ENCODE data around the gene PCDHGA5.

DNA sequence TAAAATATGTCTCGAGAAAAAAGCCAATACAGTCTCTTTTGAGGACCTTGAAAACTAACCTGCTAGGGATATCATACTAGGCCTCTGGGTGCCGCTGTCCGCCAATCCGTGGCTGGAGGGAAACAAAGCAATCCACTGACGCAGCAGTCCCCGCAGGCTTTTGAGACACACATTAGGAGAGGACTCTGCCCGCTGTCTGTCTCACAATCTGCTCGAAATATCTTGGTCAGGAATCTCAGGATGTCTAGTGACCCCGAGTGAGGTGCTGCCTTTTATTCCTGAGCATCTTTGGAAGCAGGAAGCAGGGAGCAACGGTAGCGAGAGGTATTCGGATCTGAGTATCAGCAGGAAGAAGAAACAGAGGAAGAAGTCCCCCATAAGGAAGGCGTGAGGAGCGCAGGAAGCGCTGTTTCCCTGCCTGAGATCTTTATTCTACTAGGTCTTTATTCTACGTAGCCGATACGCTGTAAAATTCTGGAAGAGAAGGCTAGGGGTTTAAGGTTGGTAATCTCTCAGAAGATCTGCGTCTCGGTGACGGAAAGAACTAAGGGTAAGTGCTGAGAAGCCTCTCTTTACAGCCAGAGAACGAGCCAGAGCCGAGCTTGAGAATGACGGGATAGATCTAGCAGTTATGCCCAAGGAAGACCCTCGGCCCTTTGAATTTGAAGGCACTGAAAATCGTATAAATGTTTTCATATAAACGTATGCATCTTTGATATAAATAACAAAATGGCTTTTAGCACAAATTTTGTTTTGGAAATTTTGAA, 37.7 kb upstream of the PCDHGA5 start:
- TF ChIP-seq CTCF (IDR thresholded peaks at IDR 0.05; ENCODE audit: low read depth, low read length) (peak; percentile 68), POLR2A (IDR thresholded peaks at IDR 0.05; ENCODE audit: extremely low read depth, insufficient read length) (no peak), MAX (IDR thresholded peaks at IDR 0.05; ENCODE audit: low read depth, low read length) (no peak)

Measured in NB4 (cell line).